ENCODE data around the gene PPP2R2D. TPM values are rescaled to one million over a fixed set of nuclear protein-coding genes. Genes with fewer than 3 reads are reported as not detected.

PPP2R2D gene
- total RNA-seq, 6 experiments from 2014 or later, result 22.9 to 28.1 (median 24.5) TPM

DNA sequence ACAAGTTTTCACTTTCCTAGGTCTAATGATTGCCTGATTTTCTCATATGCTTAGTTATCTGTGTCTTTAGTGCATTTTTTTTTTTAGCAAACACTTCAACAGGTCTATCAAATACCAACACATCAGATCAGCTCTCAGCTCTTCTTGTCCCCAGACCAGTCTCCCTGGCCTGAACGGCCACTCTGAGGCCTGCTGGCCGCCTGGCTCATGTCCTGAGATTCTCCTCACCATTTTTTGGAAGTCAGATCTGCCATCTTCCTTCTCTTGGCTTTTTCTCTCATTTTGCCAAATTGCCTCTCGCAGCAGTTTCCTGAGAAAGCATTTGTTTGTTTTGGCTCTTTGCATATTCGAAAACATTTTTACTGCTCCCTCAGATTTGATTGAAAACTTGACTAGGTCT, 29.3 kb downstream of the PPP2R2D start:
- TF ChIP-seq, protein P1, sequence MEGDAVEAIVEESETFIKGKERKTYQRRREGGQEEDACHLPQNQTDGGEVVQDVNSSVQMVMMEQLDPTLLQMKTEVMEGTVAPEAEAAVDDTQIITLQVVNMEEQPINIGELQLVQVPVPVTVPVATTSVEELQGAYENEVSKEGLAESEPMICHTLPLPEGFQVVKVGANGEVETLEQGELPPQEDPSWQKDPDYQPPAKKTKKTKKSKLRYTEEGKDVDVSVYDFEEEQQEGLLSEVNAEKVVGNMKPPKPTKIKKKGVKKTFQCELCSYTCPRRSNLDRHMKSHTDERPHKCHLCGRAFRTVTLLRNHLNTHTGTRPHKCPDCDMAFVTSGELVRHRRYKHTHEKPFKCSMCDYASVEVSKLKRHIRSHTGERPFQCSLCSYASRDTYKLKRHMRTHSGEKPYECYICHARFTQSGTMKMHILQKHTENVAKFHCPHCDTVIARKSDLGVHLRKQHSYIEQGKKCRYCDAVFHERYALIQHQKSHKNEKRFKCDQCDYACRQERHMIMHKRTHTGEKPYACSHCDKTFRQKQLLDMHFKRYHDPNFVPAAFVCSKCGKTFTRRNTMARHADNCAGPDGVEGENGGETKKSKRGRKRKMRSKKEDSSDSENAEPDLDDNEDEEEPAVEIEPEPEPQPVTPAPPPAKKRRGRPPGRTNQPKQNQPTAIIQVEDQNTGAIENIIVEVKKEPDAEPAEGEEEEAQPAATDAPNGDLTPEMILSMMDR (IDR thresholded peaks at IDR 0.05), result no peak
- Mint-ChIP-seq H3K4me1 (ENCODE audit: low read depth) (peaks cover 36% of the 10 kb centered on the region), H3K4me3 (no peak overlapping the region), H3K36me3 (ENCODE audit: low read depth) (peaks cover 28% of the 10 kb centered on the region), H3K27ac (no peak overlapping the region), H3K9me3 (peaks cover 5% of the 10 kb centered on the region), H3K27me3 (ENCODE audit: insufficient read depth) (no peaks in the 10 kb centered on the region)
- DNase-seq, result no peak

DNA sequence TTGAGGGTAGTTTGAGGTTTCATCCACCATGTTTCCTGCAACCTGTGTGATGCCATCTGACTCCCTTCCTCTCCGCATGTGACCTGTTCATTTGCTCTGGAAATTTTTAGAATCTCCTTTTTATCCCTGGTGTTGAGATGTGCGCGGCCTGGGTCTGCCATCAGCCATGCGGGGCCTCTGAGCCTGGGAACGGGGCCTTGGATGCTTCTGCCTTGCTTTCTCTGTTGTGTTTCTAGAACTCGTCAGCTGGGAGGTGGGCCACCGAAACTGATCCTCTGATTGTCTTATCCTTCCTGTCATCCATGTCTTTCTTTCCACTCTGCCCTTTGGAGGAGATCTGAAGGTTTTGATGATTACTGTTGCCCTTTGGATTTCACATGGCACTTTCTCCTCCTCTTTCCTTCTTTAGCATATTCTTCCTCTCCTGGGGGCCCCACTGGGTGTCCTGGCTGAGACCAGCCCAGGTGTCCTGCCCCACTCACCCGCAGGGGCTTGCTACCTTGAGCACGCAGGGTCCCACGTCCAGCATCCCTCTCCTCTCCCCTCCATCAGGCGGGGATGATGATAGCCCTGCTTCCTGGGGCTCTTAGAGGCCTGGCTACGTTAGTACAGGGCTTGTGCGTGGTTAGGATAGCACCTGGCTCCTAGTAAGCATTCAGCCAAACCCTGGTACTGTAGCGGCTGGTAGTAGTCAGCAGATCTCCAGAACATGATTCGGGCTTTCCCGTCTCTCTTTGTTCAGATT, 29.9 kb downstream of the PPP2R2D start:
- Mint-ChIP-seq H3K4me1 (ENCODE audit: low read depth) (peaks cover 36% of the 10 kb centered on the region), H3K27me3 (ENCODE audit: insufficient read depth) (no peaks in the 10 kb centered on the region), H3K27ac (no peak overlapping the region; the same call in 1 of the 2 replicates), H3K9me3 (no peaks in the 10 kb centered on the region), H3K36me3 (ENCODE audit: low read depth) (peaks cover 22% of the 10 kb centered on the region; the same call in 1 of the 2 replicates), H3K4me3 (no peak overlapping the region)
- no peak for DNase-seq
- TF ChIP-seq, protein P1 (IDR thresholded peaks at IDR 0.05), result no peak

DNA sequence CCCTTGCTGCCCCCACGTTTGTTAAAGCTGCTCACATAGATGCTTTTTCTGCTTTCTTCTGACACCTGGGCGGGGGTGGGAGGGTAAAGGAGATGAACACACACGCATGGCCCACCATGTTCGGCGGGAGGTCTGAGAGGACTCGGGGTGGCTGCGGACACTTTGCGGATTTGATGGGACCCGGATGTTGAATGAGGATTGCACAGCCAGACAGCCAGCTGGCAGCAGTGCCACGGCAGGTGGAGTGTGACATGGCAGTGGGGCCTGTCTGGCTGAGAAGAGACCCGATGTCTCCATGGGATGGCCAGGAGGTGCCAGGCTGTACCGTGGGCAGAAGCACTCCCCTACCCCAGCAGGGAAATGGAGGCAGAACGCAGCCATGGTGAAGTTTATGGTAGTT, 31.2 kb downstream of the PPP2R2D start:
- Mint-ChIP-seq H3K36me3 (ENCODE audit: low read depth) (peaks cover 10% of the 10 kb centered on the region; the same call in 1 of the 2 replicates), H3K9me3 (no peaks in the 10 kb centered on the region), H3K27me3 (ENCODE audit: insufficient read depth) (no peaks in the 10 kb centered on the region), H3K4me1 (ENCODE audit: low read depth) (peaks cover 43% of the 10 kb centered on the region), H3K27ac (no peak overlapping the region), H3K4me3 (no peak overlapping the region)
- TF ChIP-seq, protein P1 (IDR thresholded peaks at IDR 0.05), result no peak
- DNase-seq, result no peak

DNA sequence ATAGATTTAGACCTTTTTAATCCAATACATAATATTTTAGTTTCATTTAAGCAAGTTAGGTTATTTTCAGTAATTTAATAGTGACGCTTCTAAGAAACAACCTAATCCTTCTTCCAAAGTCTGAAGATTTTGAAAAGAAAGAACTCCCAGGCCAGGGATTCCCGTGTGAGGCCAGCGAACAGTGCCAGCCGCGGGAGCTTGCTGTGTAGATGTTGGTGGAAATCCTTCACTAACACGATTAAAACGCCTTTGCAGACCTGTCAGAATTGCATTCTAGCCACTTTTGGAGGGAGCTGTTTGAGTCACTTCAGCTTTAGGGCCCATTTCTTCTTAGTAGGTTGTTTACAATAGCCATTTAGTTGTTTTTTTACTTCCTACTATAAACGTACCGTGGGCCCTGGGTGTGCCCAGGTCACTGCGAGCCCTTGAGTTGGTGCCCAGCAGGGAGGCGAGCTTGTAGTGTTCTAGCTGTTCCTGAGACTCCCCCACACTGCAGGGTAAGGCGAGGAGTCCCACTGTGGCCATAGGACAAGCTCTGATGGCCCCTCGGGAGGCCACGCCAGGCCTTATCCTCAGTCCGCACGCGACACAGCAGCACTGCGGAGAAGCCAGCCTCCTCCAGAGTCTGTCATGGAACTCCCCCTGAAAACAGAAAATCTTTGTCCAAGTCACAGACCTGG, 32.3 kb downstream of the PPP2R2D start:
- Mint-ChIP-seq H3K4me3 (no peak overlapping the region), H3K36me3 (ENCODE audit: low read depth) (peaks cover 14% of the 10 kb centered on the region), H3K27me3 (ENCODE audit: insufficient read depth) (no peaks in the 10 kb centered on the region), H3K4me1 (ENCODE audit: low read depth) (peaks cover 35% of the 10 kb centered on the region), H3K9me3 (no peaks in the 10 kb centered on the region), H3K27ac (no peak overlapping the region)
- DNase-seq, result no peak
- TF ChIP-seq, protein P1 (IDR thresholded peaks at IDR 0.05), result no peak

DNA sequence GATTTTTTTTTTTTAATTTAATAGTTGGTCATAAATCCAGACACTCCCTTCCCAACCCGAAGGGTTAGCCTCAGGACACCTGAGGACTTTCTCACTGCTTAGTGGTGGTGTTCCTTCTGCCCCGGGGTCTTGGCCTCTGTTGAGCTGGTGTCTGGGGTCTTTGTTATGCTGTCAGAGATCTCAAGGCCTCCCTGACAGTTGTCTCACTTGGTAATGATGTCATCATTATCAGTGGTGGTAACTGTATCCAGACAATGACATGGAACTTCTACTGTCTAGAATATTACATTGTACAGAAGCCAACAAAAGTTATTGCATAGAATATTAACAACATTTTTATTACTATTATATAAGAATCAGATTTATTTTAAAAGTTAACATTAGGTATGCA, 32.9 kb downstream of the PPP2R2D start:
- H3K4me1 Mint-ChIP-seq (ENCODE audit: low read depth), result peaks cover 33% of the 10 kb centered on the region
- no peak overlapping the region for H3K27ac Mint-ChIP-seq
- no peaks in the 10 kb centered on the region for H3K27me3 Mint-ChIP-seq (ENCODE audit: insufficient read depth)

More for the DNA sequence above, 32.9 kb downstream of the PPP2R2D start:
- Mint-ChIP-seq H3K36me3 (ENCODE audit: low read depth) (peaks cover 18% of the 10 kb centered on the region), H3K9me3 (no peaks in the 10 kb centered on the region), H3K4me3 (no peak overlapping the region)
- no peak for DNase-seq
- TF ChIP-seq, protein P1 (IDR thresholded peaks at IDR 0.05), result no peak
